Measurements from ENCODE around the gene MSANTD1. TPM values are rescaled to one million over a fixed set of nuclear protein-coding genes. Genes with fewer than 3 reads are reported as not detected.

Gene MSANTD1
- total RNA-seq, 1 experiment from 2014 or later: 0.71 TPM

- Histone ChIP-seq H3K79me2 (ENCODE audit: insufficient read depth, low read length) (0 out of 2 replicates have a peak, but pooled peaks cover 16% of the 10 kb centered on the region), H3K4me1 (ENCODE audit: control insufficient read depth in 1 of 2, insufficient read depth in 2 of 2, low read length in 2 of 2) (peaks cover 0 to 10% of the 10 kb centered on the region in 2 experiments; a peak in 1 of 4 replicates), H3K9ac (ENCODE audit: low read length) (no peak overlapping the region), H3K27me3 (ENCODE audit: insufficient read depth, low read length) (no peaks in the 10 kb centered on the region), H3K4me3 (replicated peaks in 1 of 2; ENCODE audit: low read depth in 1 of 2, low read length in 2 of 2) (no peak overlapping the region), H3K27ac (ENCODE audit: low read depth, low read length) (no peak overlapping the region), H4K20me1 (ENCODE audit: insufficient read depth) (no peaks in the 10 kb centered on the region), H3K9me2 (ENCODE audit: insufficient read depth) (no peaks in the 10 kb centered on the region), H2AFZ (ENCODE audit: low read depth, low read length, poor library complexity, severe bottlenecking) (no peak overlapping the region), H3K9me3 (ENCODE audit: control insufficient read depth in 1 of 2, insufficient read depth in 1 of 2, low read depth in 1 of 2, low read length in 2 of 2) (no peaks in the 10 kb centered on the region), H3K4me2 (ENCODE audit: low read length) (no peak overlapping the region), H3K36me3 (ENCODE audit: control insufficient read depth in 1 of 2, insufficient read depth in 2 of 2, low read length in 2 of 2) (no peaks in the 10 kb centered on the region)
- intact Hi-C loops (cut with micrococcal nuclease): no loop called here
- DNase-seq (ENCODE audit: low read depth, low spot score): no peak
- no peak for TF ChIP-seq ZBTB33 (IDR thresholded peaks at IDR 0.05; ENCODE audit: extremely low read depth, insufficient replicate concordance, low read length)
- TF ChIP-seq EGR1 (IDR thresholded peaks at IDR 0.05; ENCODE audit: low read depth): no peak
- POLR2A ChIA-PET: no interaction called here
- no peak for ATAC-seq
- no TSS peak for BruUV-seq (replicated peaks)
- RAD21 ChIA-PET (ENCODE audit: low non-redundant PET in 1 of 2, low total read pairs in 2 of 2, uncharacterized antibody in 2 of 2, unreplicated experiment in 2 of 2): no interaction called here
- CTCF ChIA-PET: interaction anchor here (1.4 kb wide), 1 partner anchor 14 kb away, joined by 3 read pairs; no protein-coding TSS in a partner anchor
Measured at GRCh38 chr4:3303923-3304710, 55.2 kb downstream of the MSANTD1 start.

DNA sequence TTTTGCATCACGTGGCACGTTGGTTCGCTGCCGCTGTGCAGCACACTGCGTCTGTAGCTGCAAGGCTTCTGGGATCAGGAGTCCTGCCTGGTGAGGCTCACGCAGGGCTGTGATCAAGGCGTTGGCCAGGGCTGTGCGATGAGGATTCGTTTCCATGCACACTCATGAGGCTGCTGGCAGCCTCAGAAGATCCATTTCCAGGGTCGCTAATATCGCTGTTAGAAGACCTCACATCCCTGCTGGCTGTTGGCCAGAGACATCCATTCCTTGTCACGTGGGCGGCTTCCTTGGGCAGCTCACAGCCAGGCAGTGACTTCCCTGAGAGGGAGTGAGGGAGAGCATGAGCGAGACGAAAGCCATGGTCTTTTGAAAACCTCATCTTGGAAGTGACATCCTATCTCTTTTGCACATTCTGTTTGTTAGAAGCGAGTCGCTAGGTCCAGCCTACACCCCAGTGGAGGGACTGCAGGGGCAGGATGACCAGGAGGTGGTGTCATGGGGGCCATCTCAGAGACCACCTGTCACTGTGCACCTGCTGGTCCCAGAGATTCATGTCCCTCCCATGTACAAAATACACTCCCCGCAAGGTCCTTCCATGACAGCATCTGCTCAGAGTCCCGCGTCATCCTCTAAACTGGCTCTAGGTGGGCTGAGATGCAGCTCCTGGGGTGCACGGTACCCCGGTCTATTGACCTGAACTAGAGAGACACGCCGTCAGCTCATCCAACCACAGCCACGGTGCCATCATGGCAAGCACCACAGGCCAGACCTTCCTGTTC lies 56.1 kb downstream of the MSANTD1 start:
- Histone ChIP-seq H3K36me3 (ENCODE audit: control insufficient read depth in 1 of 2, insufficient read depth in 2 of 2, low read length in 2 of 2) (no peaks in the 10 kb centered on the region), H3K4me1 (ENCODE audit: control insufficient read depth in 1 of 2, insufficient read depth in 2 of 2, low read length in 2 of 2) (peaks cover 0 to 10% of the 10 kb centered on the region in 2 experiments; a peak in 1 of 4 replicates), H3K9ac (ENCODE audit: low read length) (no peak overlapping the region), H3K4me2 (ENCODE audit: low read length) (no peak overlapping the region), H3K9me3 (ENCODE audit: control insufficient read depth in 1 of 2, insufficient read depth in 1 of 2, low read depth in 1 of 2, low read length in 2 of 2) (no peaks in the 10 kb centered on the region), H3K9me2 (ENCODE audit: insufficient read depth) (no peaks in the 10 kb centered on the region), H3K27me3 (ENCODE audit: insufficient read depth, low read length) (no peaks in the 10 kb centered on the region), H2AFZ (ENCODE audit: low read depth, low read length, poor library complexity, severe bottlenecking) (no peak overlapping the region), H3K4me3 (replicated peaks in 1 of 2; ENCODE audit: low read depth in 1 of 2, low read length in 2 of 2) (no peak overlapping the region), H3K27ac (ENCODE audit: low read depth, low read length) (no peak overlapping the region), H4K20me1 (ENCODE audit: insufficient read depth) (no peaks in the 10 kb centered on the region), H3K79me2 (ENCODE audit: insufficient read depth, low read length) (0 out of 2 replicates have a peak, but pooled peaks cover 11% of the 10 kb centered on the region)
- DNase-seq (ENCODE audit: low read depth, low spot score) (no peak), ATAC-seq (no peak)
- TF ChIP-seq CEBPB (IDR thresholded peaks at IDR 0.05; ENCODE audit: low read depth) (no peak), JUND (IDR thresholded peaks at IDR 0.05) (no peak), CBX3 (IDR thresholded peaks at IDR 0.05; ENCODE audit: low read depth) (no peak), EGR1 (IDR thresholded peaks at IDR 0.05; ENCODE audit: low read depth) (no peak), POLR2A (IDR thresholded peaks at IDR 0.05; ENCODE audit: borderline replicate concordance, extremely low read depth, insufficient read depth, insufficient read length) (no peak)
- TF ChIP-seq, protein P1, sequence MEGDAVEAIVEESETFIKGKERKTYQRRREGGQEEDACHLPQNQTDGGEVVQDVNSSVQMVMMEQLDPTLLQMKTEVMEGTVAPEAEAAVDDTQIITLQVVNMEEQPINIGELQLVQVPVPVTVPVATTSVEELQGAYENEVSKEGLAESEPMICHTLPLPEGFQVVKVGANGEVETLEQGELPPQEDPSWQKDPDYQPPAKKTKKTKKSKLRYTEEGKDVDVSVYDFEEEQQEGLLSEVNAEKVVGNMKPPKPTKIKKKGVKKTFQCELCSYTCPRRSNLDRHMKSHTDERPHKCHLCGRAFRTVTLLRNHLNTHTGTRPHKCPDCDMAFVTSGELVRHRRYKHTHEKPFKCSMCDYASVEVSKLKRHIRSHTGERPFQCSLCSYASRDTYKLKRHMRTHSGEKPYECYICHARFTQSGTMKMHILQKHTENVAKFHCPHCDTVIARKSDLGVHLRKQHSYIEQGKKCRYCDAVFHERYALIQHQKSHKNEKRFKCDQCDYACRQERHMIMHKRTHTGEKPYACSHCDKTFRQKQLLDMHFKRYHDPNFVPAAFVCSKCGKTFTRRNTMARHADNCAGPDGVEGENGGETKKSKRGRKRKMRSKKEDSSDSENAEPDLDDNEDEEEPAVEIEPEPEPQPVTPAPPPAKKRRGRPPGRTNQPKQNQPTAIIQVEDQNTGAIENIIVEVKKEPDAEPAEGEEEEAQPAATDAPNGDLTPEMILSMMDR (IDR thresholded peaks at IDR 0.05 in 2 of 3, conservative IDR thresholded peaks at IDR 0.05 in 1 of 3; ENCODE audit: borderline replicate concordance in 1 of 3, insufficient read depth in 1 of 3, low read depth in 2 of 3, low read length in 2 of 3): no peak
- no TSS peak for BruUV-seq (replicated peaks)
- ChIA-PET CTCF (no interaction called here), POLR2A (no interaction called here), RAD21 (ENCODE audit: low non-redundant PET in 1 of 2, low total read pairs in 2 of 2, uncharacterized antibody in 2 of 2, unreplicated experiment in 2 of 2) (no interaction called here)
- intact Hi-C loops (cut with micrococcal nuclease): no loop called here

Measured in HCT116 (cell line).